Effector memory CD4-positive, alpha-beta T cell (primary cell): ENCODE results near the gene ZNF407.
A peak's percentile ranks its signal among the peaks of the same experiment; 100 is the strongest.

Experiments
- DNase-seq, 3 donors: peaks; one replicate each; pipeline ENCODE4 v3.0.0-alpha.2; 2020
- H3K27ac ChIP-seq: 2 replicates; pipeline ENCODE4 v1.7.0; 2013; ENCODE audit warnings: mild to moderate bottlenecking, low read length, moderate library complexity; ENCODE audit not compliant: insufficient read depth, poor library complexity, severe bottlenecking
- H3K27me3 ChIP-seq: replicated peaks from 2 replicates; pipeline ENCODE4 v1.7.0; 2013; ENCODE audit warnings: mild to moderate bottlenecking, low read length; ENCODE audit not compliant: insufficient read depth, control insufficient read depth, poor library complexity, severe bottlenecking
- H3K36me3 ChIP-seq: 2 replicates; pipeline ENCODE4 v1.7.0; 2013; ENCODE audit warnings: mild to moderate bottlenecking, low read length, moderate library complexity; ENCODE audit not compliant: control insufficient read depth, insufficient read depth
- H3K4me1 ChIP-seq: 2 replicates; pipeline ENCODE4 v1.7.0; 2013; ENCODE audit warnings: low read length, mild to moderate bottlenecking; ENCODE audit not compliant: control insufficient read depth, insufficient read depth, poor library complexity, severe bottlenecking
- H3K4me3 ChIP-seq: 2 replicates; pipeline ENCODE4 v1.7.0; 2013; ENCODE audit warnings: low read length, low read depth, mild to moderate bottlenecking; ENCODE audit not compliant: insufficient read depth, poor library complexity, severe bottlenecking
- H3K9me3 ChIP-seq: 2 replicates; pipeline ENCODE4 v1.7.0; 2013; ENCODE audit warnings: mild to moderate bottlenecking, low read length, moderate library complexity; ENCODE audit not compliant: control insufficient read depth

The ZNF407 gene

DNA sequence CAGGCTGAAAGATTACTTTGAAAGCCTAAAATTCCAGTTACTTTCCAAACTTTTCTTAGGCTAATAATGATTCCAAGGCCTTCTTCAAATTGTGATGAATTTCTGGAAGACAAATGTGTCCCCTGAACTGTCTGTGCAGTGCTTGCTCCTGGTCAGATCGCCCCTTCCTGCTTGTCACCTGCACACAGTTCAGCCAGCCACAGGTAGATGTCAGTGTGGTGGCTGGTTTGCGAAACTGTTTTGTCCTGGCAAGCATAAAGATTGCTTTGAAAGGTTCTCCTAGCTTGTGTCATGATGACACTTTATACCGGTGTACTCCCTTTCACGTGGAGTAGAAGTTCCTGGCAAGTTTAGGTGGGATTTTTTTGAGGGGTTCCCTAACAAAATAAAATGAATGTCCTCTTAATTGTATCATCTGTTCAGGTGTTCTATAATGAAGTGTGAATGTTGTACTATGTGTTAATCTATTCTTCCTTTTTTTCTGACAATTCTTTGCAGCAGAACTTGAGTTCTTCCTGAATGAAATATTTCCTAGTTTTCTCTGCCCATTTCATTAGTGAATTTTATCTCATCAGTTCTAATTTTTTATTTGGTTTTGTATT lies 298.8 kb downstream of the ZNF407 start:
- Histone ChIP-seq H3K4me1 (no peaks in the 10 kb centered on the region), H3K4me3 (no peak overlapping the region), H3K27me3 (no peaks in the 10 kb centered on the region), H3K9me3 (no peaks in the 10 kb centered on the region), H3K36me3 (no peaks in the 10 kb centered on the region), H3K27ac (no peak overlapping the region)
- DNase-seq: peak; percentile 4 to 7 (median 5)

DNA sequence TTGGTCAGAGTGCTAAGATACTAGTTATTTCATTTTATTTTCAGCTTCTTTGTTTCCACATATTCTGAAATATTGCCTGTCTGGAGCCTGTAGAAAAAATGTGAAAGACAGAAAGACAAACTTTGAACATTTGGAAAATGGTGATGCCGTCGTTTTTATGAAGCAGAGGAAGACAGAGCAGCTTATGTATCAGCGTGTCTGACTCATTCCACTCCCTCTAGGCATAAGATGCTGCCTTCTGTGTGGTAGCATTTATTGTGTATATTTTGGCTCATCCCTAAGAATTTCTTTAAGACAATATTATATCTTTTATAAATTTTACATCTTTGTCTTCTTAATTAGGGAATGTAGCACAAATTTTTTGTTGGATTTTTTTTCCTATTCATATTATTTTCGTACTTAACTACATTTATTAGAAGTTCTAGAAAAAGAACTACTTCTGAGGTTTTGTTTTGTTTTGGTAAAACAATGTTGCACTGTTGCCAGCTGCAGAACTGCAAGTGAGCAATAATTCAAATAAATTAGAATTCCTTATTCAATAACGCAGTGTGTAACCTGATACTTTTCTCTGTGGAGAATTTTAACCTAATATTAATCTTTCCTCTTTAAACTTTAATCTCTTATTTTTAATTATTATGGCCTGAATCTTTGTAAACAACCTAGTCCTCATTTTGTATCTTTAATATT lies 300.4 kb downstream of the ZNF407 start:
- H3K27ac ChIP-seq: no peak overlapping the region
- H3K9me3 ChIP-seq: no peaks in the 10 kb centered on the region
- DNase-seq: no peak
- H3K36me3 ChIP-seq: no peaks in the 10 kb centered on the region
- no peaks in the 10 kb centered on the region for H3K4me1 ChIP-seq
- H3K27me3 ChIP-seq: no peaks in the 10 kb centered on the region
- H3K4me3 ChIP-seq: no peak overlapping the region

DNA sequence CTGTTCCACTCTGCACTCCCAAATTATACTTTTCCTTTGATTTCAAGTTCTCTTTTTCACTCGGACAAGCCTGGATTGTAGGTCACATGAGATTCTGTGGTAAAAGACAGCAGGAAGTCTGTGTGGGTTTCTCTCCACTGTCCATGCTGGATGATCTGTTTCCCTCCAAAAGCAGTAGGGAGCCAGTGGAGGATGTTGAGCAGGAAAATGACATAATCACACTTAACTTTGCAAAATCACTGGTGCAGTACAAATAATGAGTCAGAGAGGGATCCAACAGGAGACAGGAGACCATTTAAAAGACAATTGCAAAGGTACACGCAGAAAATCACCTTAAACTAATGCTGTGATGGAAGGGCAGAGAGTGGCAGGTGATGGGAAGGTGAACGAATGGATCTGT lies 301.3 kb downstream of the ZNF407 start:
- Histone ChIP-seq H3K36me3 (no peaks in the 10 kb centered on the region), H3K4me1 (no peaks in the 10 kb centered on the region), H3K9me3 (no peaks in the 10 kb centered on the region), H3K27me3 (no peaks in the 10 kb centered on the region), H3K4me3 (no peak overlapping the region), H3K27ac (no peak overlapping the region)
- DNase-seq: no peak

DNA sequence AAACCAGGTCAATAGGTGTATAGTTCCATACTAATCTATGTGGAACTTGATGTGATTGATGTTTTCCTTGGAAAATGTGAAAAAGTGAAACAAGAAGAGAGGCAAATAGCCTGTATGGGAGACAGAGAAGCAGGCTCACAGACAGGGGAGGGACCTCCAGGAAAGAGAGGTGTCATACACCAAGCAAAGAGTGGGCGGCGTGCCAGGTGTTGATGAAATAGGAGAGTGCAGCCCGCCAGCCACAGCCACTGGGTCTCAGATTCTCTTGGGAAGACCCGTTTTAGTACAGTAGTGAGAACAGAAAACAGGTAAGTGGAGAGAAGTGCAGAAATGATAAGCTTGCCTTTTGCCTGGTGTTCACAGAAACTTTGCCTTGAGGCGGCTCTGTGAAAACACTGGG lies 301.9 kb downstream of the ZNF407 start:
- no peak for DNase-seq
- H3K27ac ChIP-seq: no peak overlapping the region

DNA sequence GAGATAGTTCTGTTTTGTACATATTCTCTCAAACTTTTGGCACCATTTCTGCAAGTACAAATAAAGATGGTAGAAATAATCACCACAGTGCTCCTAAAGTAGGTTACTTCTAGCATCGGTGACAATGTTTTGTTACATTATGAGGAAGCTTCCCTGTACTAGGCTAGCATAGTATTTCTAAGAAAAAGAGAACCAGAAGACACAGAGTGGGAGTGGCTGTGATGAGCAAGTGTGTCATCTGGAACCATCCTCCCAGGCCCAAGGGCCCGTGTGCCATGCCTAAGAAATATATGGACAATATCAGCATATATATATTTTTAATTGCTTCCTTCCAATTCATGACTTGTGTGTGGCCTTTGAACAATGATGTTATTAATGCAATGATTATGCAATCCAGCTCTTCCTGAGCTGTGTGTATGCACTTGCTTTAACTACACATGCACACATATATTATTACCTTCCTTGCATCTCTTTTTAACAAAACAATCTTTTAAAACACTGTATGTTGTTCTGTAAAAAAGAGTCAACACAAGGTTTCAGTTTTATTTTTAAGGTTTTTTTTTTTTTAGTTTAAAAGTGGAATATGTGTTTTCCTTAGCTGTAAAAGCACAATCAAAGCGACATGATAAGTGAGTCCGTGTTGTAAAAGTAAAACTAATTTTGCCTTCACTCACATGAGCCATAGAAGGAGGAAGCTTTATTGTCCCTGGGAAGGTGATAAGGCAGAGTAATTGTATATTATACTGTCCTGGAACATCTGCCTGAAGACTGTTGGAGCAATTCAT lies 303.9 kb downstream of the ZNF407 start:
- Histone ChIP-seq H3K9me3 (no peaks in the 10 kb centered on the region), H3K4me1 (no peaks in the 10 kb centered on the region), H3K27ac (no peak overlapping the region), H3K27me3 (no peaks in the 10 kb centered on the region), H3K4me3 (no peak overlapping the region), H3K36me3 (peaks cover 3% of the 10 kb centered on the region)
- no peak for DNase-seq

More for the DNA sequence above, 301.9 kb downstream of the ZNF407 start:
- Histone ChIP-seq H3K9me3 (no peaks in the 10 kb centered on the region), H3K4me3 (no peak overlapping the region), H3K36me3 (peaks cover 3% of the 10 kb centered on the region), H3K27me3 (no peaks in the 10 kb centered on the region), H3K4me1 (no peaks in the 10 kb centered on the region)

DNA sequence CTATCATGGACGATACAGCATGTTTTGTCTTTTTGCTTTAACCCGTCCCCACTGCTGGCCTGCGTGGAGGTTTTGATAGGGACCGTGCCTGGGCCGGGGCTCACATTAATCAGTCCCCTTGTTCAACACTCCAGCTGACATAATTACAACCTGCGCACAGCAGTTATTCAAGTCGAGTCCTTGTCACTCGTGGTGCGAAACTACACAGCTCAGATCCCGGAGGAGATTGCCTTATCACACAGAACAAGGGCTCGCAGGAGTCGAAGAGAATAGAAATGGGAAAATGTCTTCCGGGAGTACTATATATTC lies 304.4 kb downstream of the ZNF407 start:
- H3K9me3 ChIP-seq: no peaks in the 10 kb centered on the region
- no peak for DNase-seq
- H3K27ac ChIP-seq: no peak overlapping the region
- H3K4me1 ChIP-seq: no peaks in the 10 kb centered on the region
- H3K27me3 ChIP-seq: no peaks in the 10 kb centered on the region
- H3K36me3 ChIP-seq: peaks cover 3% of the 10 kb centered on the region
- no peak overlapping the region for H3K4me3 ChIP-seq

DNA sequence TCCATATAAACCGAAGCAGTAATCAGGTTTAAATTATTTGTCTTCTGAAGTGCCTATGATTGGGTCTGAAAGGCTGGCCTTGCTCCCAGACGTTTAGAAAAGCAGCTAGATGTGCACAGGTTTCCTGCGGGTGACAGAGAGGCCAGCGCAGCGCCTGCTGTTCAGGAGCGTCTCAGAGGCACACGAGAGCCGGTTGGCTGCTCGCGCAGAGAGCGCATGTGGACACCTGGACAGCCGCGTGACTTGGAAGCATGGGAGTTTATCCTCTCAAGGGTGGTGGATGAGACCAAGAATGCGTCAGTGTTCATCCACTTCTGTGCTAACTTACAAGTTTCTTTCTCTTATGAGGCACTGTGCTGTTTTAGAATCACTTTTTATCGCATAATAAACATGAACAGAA lies 307.6 kb downstream of the ZNF407 start:
- no peaks in the 10 kb centered on the region for H3K4me1 ChIP-seq
- no peak overlapping the region for H3K27ac ChIP-seq
- no peaks in the 10 kb centered on the region for H3K27me3 ChIP-seq
- no peak overlapping the region for H3K4me3 ChIP-seq
- DNase-seq: no peak
- H3K9me3 ChIP-seq: no peaks in the 10 kb centered on the region
- H3K36me3 ChIP-seq: peaks cover 3% of the 10 kb centered on the region

DNA sequence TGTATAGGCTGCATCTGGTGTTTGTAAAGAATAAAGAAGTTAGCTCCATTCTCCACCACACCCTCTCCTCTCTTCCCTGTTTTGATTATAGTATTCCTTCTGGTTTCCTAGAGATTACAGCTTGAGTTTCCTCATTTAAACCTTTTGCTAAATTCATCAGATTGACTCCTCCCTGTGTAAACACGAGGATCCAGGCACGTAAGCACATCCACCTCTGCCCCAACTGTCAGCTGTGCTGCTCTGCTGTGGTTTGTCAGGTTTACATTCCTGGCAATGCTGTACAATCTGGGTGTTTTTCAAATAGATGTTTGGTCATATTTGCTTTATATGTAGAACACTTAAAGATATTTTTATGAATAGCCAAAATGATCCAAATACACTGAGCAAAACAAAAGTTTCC lies 308.5 kb downstream of the ZNF407 start:
- DNase-seq: no peak
- no peak overlapping the region for H3K4me3 ChIP-seq

DNA sequence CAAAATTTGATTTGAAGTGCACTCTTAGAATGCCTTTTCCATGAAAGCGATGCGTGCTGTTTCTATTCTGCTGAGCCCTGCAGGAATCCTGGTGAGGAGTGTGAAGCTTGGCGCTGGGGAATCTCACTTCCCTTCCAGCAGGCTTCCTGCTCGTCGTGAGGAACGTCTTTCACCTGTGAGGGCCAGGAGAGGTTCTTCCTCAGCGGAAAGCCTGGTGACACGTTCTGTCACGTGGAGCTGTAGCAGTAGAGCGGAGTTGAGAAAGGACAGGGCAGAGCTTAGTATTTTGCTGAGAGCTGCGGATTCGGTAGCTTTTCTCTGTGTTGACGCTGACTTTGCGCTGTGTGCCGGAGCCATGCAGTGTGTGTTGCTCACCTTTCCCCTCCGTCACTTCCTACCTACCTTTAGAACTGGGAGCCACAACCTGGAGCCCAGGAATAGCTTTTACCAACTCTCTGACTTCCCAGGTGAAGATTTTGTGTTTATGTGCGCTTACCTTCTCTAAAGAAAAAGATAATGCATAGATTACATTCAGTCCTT lies 316.5 kb downstream of the ZNF407 start:
- H3K36me3 ChIP-seq: no peaks in the 10 kb centered on the region
- H3K27me3 ChIP-seq: no peaks in the 10 kb centered on the region
- DNase-seq: no peak
- H3K4me3 ChIP-seq: no peak overlapping the region
- H3K9me3 ChIP-seq: no peaks in the 10 kb centered on the region
- no peaks in the 10 kb centered on the region for H3K4me1 ChIP-seq
- H3K27ac ChIP-seq: no peak overlapping the region

More for the DNA sequence above, 308.5 kb downstream of the ZNF407 start:
- H3K27ac ChIP-seq: no peak overlapping the region
- H3K36me3 ChIP-seq: peaks cover 3% of the 10 kb centered on the region
- H3K4me1 ChIP-seq: no peaks in the 10 kb centered on the region
- H3K27me3 ChIP-seq: no peaks in the 10 kb centered on the region
- H3K9me3 ChIP-seq: no peaks in the 10 kb centered on the region

DNA sequence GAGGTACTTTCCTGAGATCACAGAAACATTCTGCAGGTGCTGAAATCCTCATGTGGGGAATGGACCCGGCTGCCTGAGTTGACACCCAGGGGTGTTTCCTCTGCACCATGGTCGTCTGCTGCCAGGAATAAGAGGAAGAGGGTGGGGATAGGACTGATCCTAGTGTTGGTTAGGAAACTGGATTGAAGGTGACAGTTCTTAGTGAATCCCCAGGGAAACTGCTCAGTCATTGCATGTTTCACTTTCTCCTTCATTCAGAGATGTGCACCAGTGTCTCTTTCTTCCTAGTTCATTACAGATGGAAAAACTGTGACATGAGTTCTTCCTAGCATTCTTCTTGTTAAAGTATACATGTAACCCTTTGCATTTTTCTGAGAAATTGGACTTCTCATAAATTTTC lies 317.0 kb downstream of the ZNF407 start:
- DNase-seq: no peak
- H3K27me3 ChIP-seq: no peaks in the 10 kb centered on the region
- H3K4me1 ChIP-seq: no peaks in the 10 kb centered on the region
- H3K27ac ChIP-seq: no peak overlapping the region
- H3K9me3 ChIP-seq: no peaks in the 10 kb centered on the region
- no peak overlapping the region for H3K4me3 ChIP-seq
- no peaks in the 10 kb centered on the region for H3K36me3 ChIP-seq
